ENCODE measurements around the gene ART3. TPM values are rescaled to one million over a fixed set of nuclear protein-coding genes. Genes with fewer than 3 reads are reported as not detected.

ART3 gene
- polyA plus RNA-seq, 4 donors: 0.19 to 0.81 (median 0.60) TPM; not detected in 1

DNA sequence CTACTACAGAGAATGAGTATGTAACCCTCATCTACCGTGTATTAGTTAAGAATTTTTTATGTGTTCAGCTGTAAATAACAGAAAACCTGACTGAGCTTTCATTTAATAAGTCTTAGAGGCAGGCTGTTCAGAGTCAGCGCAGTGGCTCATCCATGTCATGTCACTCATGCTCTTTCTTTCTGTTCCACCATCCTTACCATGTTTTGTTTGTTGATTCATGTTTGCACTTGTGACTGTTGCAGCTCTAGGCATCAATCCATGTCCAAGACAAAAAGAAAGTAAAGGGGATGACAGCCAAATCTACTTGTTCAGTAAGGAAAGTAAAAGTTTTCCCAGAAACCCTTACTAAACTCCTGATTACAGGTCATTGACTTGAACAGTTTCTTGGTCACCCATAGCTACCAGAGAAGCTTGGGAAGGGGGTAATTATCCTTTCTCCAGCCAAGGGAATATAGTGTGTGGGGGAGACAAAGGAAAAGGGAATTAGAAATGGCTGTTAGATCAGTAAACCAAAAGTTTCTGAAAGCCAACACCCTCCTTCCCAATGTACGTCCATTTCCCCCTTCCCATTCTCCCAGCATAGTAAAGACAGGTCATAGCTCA is 9.0 kb downstream of the ART3 start:
- WGBS, 3 donors: 79 to 87% (median 86%) methylated on average over 3 of the region's 3 CpGs
- H3K4me3 ChIP-seq (ENCODE audit: low read depth in 1 of 3, low read length in 3 of 3): no peak overlapping the region
- peaks cover 0 to 5% (median 0%) of the 10 kb centered on the region in 3 donors for H3K4me1 ChIP-seq (ENCODE audit: control insufficient read depth in 3 of 3, insufficient read depth in 2 of 3, low read depth in 1 of 3, low read length in 2 of 3)
- FAIRE-seq (no peak), DNase-seq (no peak)
- no peak overlapping the region for H3K27ac ChIP-seq (ENCODE audit: low read depth in 1 of 3, low read length in 2 of 3)
- H3K27me3 ChIP-seq (ENCODE audit: control insufficient read depth in 3 of 3, insufficient read depth in 3 of 3, low read length in 3 of 3): peaks cover 0 to 6% (median 0%) of the 10 kb centered on the region in 3 donors
- H3K9me3 ChIP-seq (ENCODE audit: control insufficient read depth in 2 of 2, insufficient read depth in 1 of 2, low read depth in 1 of 2, low read length in 1 of 2): no peaks in the 10 kb centered on the region
- H3K36me3 ChIP-seq (ENCODE audit: control insufficient read depth in 3 of 3, insufficient read depth in 2 of 3, low read depth in 1 of 3, low read length in 3 of 3): no peaks in the 10 kb centered on the region

- Histone ChIP-seq H3K9me3 (ENCODE audit: control insufficient read depth in 2 of 2, insufficient read depth in 1 of 2, low read depth in 1 of 2, low read length in 1 of 2) (no peaks in the 10 kb centered on the region), H3K27me3 (ENCODE audit: control insufficient read depth in 3 of 3, insufficient read depth in 3 of 3, low read length in 3 of 3) (peaks cover 0 to 6% (median 0%) of the 10 kb centered on the region in 3 donors), H3K27ac (ENCODE audit: low read depth in 1 of 3, low read length in 2 of 3) (no peak overlapping the region), H3K4me3 (ENCODE audit: low read depth in 1 of 3, low read length in 3 of 3) (no peak overlapping the region), H3K4me1 (ENCODE audit: control insufficient read depth in 3 of 3, insufficient read depth in 2 of 3, low read depth in 1 of 3, low read length in 2 of 3) (peaks cover 0 to 5% (median 0%) of the 10 kb centered on the region in 3 donors), H3K36me3 (ENCODE audit: control insufficient read depth in 3 of 3, insufficient read depth in 2 of 3, low read depth in 1 of 3, low read length in 3 of 3) (no peaks in the 10 kb centered on the region)
- WGBS, 3 donors: 67 to 83% (median 74%) methylated on average over 1 of the region's 1 CpG
- DNase-seq (no peak), FAIRE-seq (no peak)
These were observed 10.0 kb downstream of the ART3 start for GRCh38 chr4:76084542-76084941.

- no peaks in the 10 kb centered on the region for H3K9me3 ChIP-seq (ENCODE audit: control insufficient read depth in 2 of 2, insufficient read depth in 1 of 2, low read depth in 1 of 2, low read length in 1 of 2)
- DNase-seq (peak; percentile 73 to 75), FAIRE-seq (no peak)
- 27 to 44% (median 38%) methylated on average over 13 of the region's 13 CpGs for WGBS, 3 donors
- no peak overlapping the region for H3K27ac ChIP-seq (ENCODE audit: low read depth in 1 of 3, low read length in 2 of 3)
- peaks cover 0 to 6% (median 0%) of the 10 kb centered on the region in 3 donors for H3K27me3 ChIP-seq (ENCODE audit: control insufficient read depth in 3 of 3, insufficient read depth in 3 of 3, low read length in 3 of 3)
- no peak overlapping the region for H3K4me3 ChIP-seq (ENCODE audit: low read depth in 1 of 3, low read length in 3 of 3)
- no peaks in the 10 kb centered on the region for H3K36me3 ChIP-seq (ENCODE audit: control insufficient read depth in 3 of 3, insufficient read depth in 2 of 3, low read depth in 1 of 3, low read length in 3 of 3)
- peaks cover 0 to 5% (median 0%) of the 10 kb centered on the region in 3 donors for H3K4me1 ChIP-seq (ENCODE audit: control insufficient read depth in 3 of 3, insufficient read depth in 2 of 3, low read depth in 1 of 3, low read length in 2 of 3)
These were observed 12.7 kb downstream of the ART3 start for GRCh38 chr4:76087007-76087769.

- 92 to 94% (median 93%) methylated on average over 2 of the region's 2 CpGs for WGBS, 3 donors
- no peak for FAIRE-seq
- no peak overlapping the region for H3K27ac ChIP-seq (ENCODE audit: low read depth in 1 of 3, low read length in 2 of 3)
- H3K27me3 ChIP-seq (ENCODE audit: control insufficient read depth in 3 of 3, insufficient read depth in 3 of 3, low read length in 3 of 3): no peaks in the 10 kb centered on the region
- no peaks in the 10 kb centered on the region for H3K36me3 ChIP-seq (ENCODE audit: control insufficient read depth in 3 of 3, insufficient read depth in 2 of 3, low read depth in 1 of 3, low read length in 3 of 3)
- H3K9me3 ChIP-seq (ENCODE audit: control insufficient read depth in 2 of 2, insufficient read depth in 1 of 2, low read depth in 1 of 2, low read length in 1 of 2): no peaks in the 10 kb centered on the region
- no peak overlapping the region for H3K4me3 ChIP-seq (ENCODE audit: low read depth in 1 of 3, low read length in 3 of 3)
- H3K4me1 ChIP-seq (ENCODE audit: control insufficient read depth in 3 of 3, insufficient read depth in 2 of 3, low read depth in 1 of 3, low read length in 2 of 3): peaks cover 0 to 5% (median 0%) of the 10 kb centered on the region in 3 donors
- DNase-seq: no peak
These were observed 14.2 kb downstream of the ART3 start for GRCh38 chr4:76088719-76089118.

DNA sequence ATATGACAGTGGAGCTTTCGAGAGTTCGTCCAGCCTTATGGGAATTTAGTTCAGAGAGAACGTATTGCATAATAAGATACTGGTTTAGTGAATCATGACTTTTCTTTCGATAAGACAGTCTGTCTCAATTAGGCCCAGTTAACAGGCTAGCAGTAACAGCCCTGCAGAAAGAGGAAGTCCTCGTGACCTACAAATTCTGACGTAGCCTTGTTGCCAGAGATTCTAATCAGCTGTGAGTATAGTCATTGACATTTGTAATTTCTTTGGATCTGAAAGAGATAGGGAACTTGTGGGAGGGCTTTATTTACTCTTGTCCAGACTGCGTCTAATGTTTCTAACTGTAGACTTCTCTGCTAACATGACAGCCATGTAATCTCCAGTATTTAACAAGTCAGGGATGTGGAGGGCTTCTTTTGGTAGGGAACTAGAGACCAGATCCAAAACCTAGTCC is 15.8 kb downstream of the ART3 start:
- no peak for FAIRE-seq
- Histone ChIP-seq H3K36me3 (ENCODE audit: control insufficient read depth in 3 of 3, insufficient read depth in 2 of 3, low read depth in 1 of 3, low read length in 3 of 3) (no peaks in the 10 kb centered on the region), H3K9me3 (ENCODE audit: control insufficient read depth in 2 of 2, insufficient read depth in 1 of 2, low read depth in 1 of 2, low read length in 1 of 2) (no peaks in the 10 kb centered on the region), H3K4me3 (ENCODE audit: low read depth in 1 of 3, low read length in 3 of 3) (no peak overlapping the region), H3K27me3 (ENCODE audit: control insufficient read depth in 3 of 3, insufficient read depth in 3 of 3, low read length in 3 of 3) (no peaks in the 10 kb centered on the region), H3K27ac (ENCODE audit: low read depth in 1 of 3, low read length in 2 of 3) (peak overlapping the region in 1 of 3 donors; percentile 39), H3K4me1 (ENCODE audit: control insufficient read depth in 3 of 3, insufficient read depth in 2 of 3, low read depth in 1 of 3, low read length in 2 of 3) (peaks cover 0 to 5% (median 0%) of the 10 kb centered on the region in 3 donors)
- peak; percentile 21 to 29 for DNase-seq
- 44 to 65% (median 59%) methylated on average over 7 of the region's 7 CpGs for WGBS, 3 donors

DNA sequence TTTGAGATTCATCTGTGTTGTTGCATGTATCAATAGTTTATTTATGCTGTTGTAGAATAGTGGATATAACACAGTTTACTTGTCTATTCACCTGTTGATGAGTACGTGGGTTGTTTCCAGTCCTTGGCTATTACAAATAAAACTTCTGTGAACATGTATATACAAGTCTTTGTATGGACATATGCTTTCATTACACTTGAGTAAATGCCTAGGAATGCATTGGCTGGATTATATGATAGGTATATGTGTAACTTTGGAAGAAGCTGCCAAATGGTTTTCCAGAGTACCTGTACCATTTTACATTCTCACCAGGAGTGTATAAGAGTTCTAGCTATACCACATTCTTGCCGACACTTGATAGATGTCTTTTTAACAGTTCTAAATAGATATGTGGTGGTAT is 16.5 kb downstream of the ART3 start:
- no peak overlapping the region for H3K4me3 ChIP-seq (ENCODE audit: low read depth in 1 of 3, low read length in 3 of 3)
- 86 to 89% (median 89%) methylated on average over 2 of the region's 2 CpGs for WGBS, 3 donors
- peaks cover 0 to 5% (median 0%) of the 10 kb centered on the region in 3 donors for H3K4me1 ChIP-seq (ENCODE audit: control insufficient read depth in 3 of 3, insufficient read depth in 2 of 3, low read depth in 1 of 3, low read length in 2 of 3)
- no peaks in the 10 kb centered on the region for H3K36me3 ChIP-seq (ENCODE audit: control insufficient read depth in 3 of 3, insufficient read depth in 2 of 3, low read depth in 1 of 3, low read length in 3 of 3)
- no peak for FAIRE-seq
- H3K27me3 ChIP-seq (ENCODE audit: control insufficient read depth in 3 of 3, insufficient read depth in 3 of 3, low read length in 3 of 3): no peaks in the 10 kb centered on the region
- H3K27ac ChIP-seq (ENCODE audit: low read depth in 1 of 3, low read length in 2 of 3): no peak overlapping the region
- H3K9me3 ChIP-seq (ENCODE audit: control insufficient read depth in 2 of 2, insufficient read depth in 1 of 2, low read depth in 1 of 2, low read length in 1 of 2): no peaks in the 10 kb centered on the region
- no peak for DNase-seq

DNA sequence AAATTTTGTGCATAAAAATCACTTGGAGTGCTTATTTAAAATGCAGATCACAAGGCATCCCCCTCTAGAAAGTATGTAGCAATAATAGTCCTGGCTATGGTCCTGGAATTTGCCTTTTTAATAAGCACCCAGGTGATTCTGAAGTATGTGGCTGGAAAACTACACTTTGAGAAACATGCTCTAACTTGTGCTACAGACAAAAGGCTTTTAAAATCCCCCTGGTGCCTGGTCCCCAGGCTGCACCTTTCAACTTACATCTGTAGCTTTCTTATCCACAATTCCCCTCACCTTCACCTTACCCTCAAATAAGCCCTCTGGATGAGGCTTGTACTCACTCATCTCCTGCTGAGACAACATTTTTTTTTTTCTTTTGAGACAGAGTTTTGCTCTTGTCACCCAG is 21.1 kb downstream of the ART3 start:
- Histone ChIP-seq H3K4me1 (ENCODE audit: control insufficient read depth in 3 of 3, insufficient read depth in 2 of 3, low read depth in 1 of 3, low read length in 2 of 3) (no peaks in the 10 kb centered on the region), H3K9me3 (ENCODE audit: control insufficient read depth in 2 of 2, insufficient read depth in 1 of 2, low read depth in 1 of 2, low read length in 1 of 2) (no peaks in the 10 kb centered on the region)
- no peak for FAIRE-seq

DNA sequence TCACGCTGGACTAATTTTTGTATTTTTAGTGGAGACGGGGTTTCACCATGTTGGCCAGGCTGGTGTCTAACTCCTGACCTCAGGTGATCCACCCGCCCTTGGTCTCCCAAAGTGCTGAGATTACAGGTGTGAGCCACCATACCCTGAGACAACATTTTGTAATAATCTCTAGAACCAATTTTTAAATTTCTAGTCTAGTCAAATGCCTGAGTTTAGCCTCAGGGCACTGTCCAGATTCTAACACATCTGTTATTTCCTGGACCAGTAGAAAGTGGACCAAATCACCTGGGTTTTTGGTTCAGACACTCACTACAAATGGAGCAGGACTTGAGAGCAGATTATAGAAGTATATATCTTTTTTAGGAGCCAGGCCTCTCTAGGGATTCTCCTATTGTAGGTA is 21.6 kb downstream of the ART3 start:
- DNase-seq (no peak), FAIRE-seq (no peak)
- H3K27me3 ChIP-seq (ENCODE audit: control insufficient read depth in 3 of 3, insufficient read depth in 3 of 3, low read length in 3 of 3): no peaks in the 10 kb centered on the region
- H3K9me3 ChIP-seq (ENCODE audit: control insufficient read depth in 2 of 2, insufficient read depth in 1 of 2, low read depth in 1 of 2, low read length in 1 of 2): no peaks in the 10 kb centered on the region
- H3K36me3 ChIP-seq (ENCODE audit: control insufficient read depth in 3 of 3, insufficient read depth in 2 of 3, low read depth in 1 of 3, low read length in 3 of 3): no peaks in the 10 kb centered on the region
- WGBS, 3 donors: 93 to 97% (median 96%) methylated on average over 3 of the region's 3 CpGs
- no peaks in the 10 kb centered on the region for H3K4me1 ChIP-seq (ENCODE audit: control insufficient read depth in 3 of 3, insufficient read depth in 2 of 3, low read depth in 1 of 3, low read length in 2 of 3)
- H3K4me3 ChIP-seq (ENCODE audit: low read depth in 1 of 3, low read length in 3 of 3): no peak overlapping the region
- H3K27ac ChIP-seq (ENCODE audit: low read depth in 1 of 3, low read length in 2 of 3): no peak overlapping the region

More for the DNA sequence above, 21.1 kb downstream of the ART3 start:
- no peak overlapping the region for H3K27ac ChIP-seq (ENCODE audit: low read depth in 1 of 3, low read length in 2 of 3)
- H3K27me3 ChIP-seq (ENCODE audit: control insufficient read depth in 3 of 3, insufficient read depth in 3 of 3, low read length in 3 of 3): no peaks in the 10 kb centered on the region
- DNase-seq: no peak
- H3K4me3 ChIP-seq (ENCODE audit: low read depth in 1 of 3, low read length in 3 of 3): no peak overlapping the region
- no peaks in the 10 kb centered on the region for H3K36me3 ChIP-seq (ENCODE audit: control insufficient read depth in 3 of 3, insufficient read depth in 2 of 3, low read depth in 1 of 3, low read length in 3 of 3)
